KMS-11 (cell line): ENCODE measurements around the gene CDH4.

Experiments
- H2AFZ ChIP-seq: fragments of 200-600 bp; sonication (generic); 2 replicates; pipeline ENCODE4 v1.6.1; 2016; ENCODE audit warnings: antibody characterized with exemption, mixed run types, low read depth
- H3K27ac ChIP-seq: fragments of 200-600 bp; sonication (generic); 2 replicates; pipeline ENCODE4 v1.6.1; 2016; ENCODE audit warnings: mild to moderate bottlenecking, mixed run types
- H3K27me3 ChIP-seq: fragments of 200-600 bp; sonication (generic); 2 replicates; pipeline ENCODE4 v1.6.1; 2017; ENCODE audit warnings: mild to moderate bottlenecking, low read depth, mixed run types, moderate library complexity; ENCODE audit not compliant: insufficient read depth
- H3K36me3 ChIP-seq: fragments of 200-600 bp; sonication (generic); 2 replicates; pipeline ENCODE4 v1.6.1; 2017; ENCODE audit warnings: mild to moderate bottlenecking, mixed run types; ENCODE audit not compliant: insufficient read depth
- H3K4me1 ChIP-seq: fragments of 200-600 bp; sonication (generic); 2 replicates; pipeline ENCODE4 v1.6.1; 2016; ENCODE audit warnings: mild to moderate bottlenecking, low read depth, mixed run types; ENCODE audit not compliant: poor library complexity, severe bottlenecking
- H3K4me2 ChIP-seq: fragments of 200-600 bp; sonication (generic); 2 replicates; pipeline ENCODE4 v1.7.0; 2016; ENCODE audit warnings: mild to moderate bottlenecking, mixed run types
- H3K4me3 ChIP-seq: fragments of 200-600 bp; sonication (generic); IDR thresholded peaks from 2 replicates; pipeline ENCODE4 v1.6.1; 2017; ENCODE audit warnings: low read depth, low read length, mixed read lengths; ENCODE audit not compliant: insufficient read depth
- H3K79me2 ChIP-seq: fragments of 200-600 bp; sonication (generic); 2 replicates; pipeline ENCODE4 v1.6.1; 2016; ENCODE audit warnings: low read depth, mixed run types; ENCODE audit not compliant: insufficient read depth
- H3K9ac ChIP-seq: fragments of 200-600 bp; sonication (generic); 2 replicates; pipeline ENCODE4 v1.6.1; 2016; ENCODE audit warnings: mild to moderate bottlenecking, mixed run types
- H4K20me1 ChIP-seq: fragments of 200-600 bp; sonication (generic); 2 replicates; pipeline ENCODE4 v1.6.1; 2016; ENCODE audit warnings: mild to moderate bottlenecking, mixed run types; ENCODE audit not compliant: insufficient read depth
- CTCF ChIP-seq: fragments of 200-600 bp; sonication (generic); conservative IDR thresholded peaks from 2 replicates; pipeline ENCODE4 v1.6.1; 2017; ENCODE audit warnings: low read depth, mild to moderate bottlenecking, antibody characterized with exemption, low read length, moderate library complexity, mixed read lengths

Gene CDH4

GRCh38 chr20:61493798-61494305, 241.8 kb downstream of the CDH4 start:
- Histone ChIP-seq H3K27ac (no peak overlapping the region), H3K9ac (no peak overlapping the region), H3K4me2 (no peak overlapping the region), H3K79me2 (no peaks in the 10 kb centered on the region), H4K20me1 (no peaks in the 10 kb centered on the region), H3K27me3 (no peaks in the 10 kb centered on the region), H3K4me1 (no peaks in the 10 kb centered on the region), H3K4me3 (no peak overlapping the region), H3K36me3 (no peaks in the 10 kb centered on the region), H2AFZ (no peak overlapping the region)
- no peak for TF ChIP-seq CTCF

- Histone ChIP-seq H3K4me1 (no peaks in the 10 kb centered on the region), H4K20me1 (no peaks in the 10 kb centered on the region), H3K27ac (no peak overlapping the region), H2AFZ (no peak overlapping the region), H3K9ac (no peak overlapping the region), H3K4me3 (no peak overlapping the region), H3K79me2 (no peaks in the 10 kb centered on the region), H3K36me3 (no peaks in the 10 kb centered on the region), H3K4me2 (no peak overlapping the region), H3K27me3 (no peaks in the 10 kb centered on the region)
- TF ChIP-seq CTCF = no peak
Measured at GRCh38 chr20:61494763-61495575, 242.9 kb downstream of the CDH4 start.

- Histone ChIP-seq H3K4me1 (no peaks in the 10 kb centered on the region), H3K4me3 (no peak overlapping the region), H3K4me2 (no peak overlapping the region), H3K79me2 (no peaks in the 10 kb centered on the region), H3K36me3 (no peaks in the 10 kb centered on the region), H3K27me3 (no peaks in the 10 kb centered on the region), H2AFZ (no peak overlapping the region), H3K9ac (no peak overlapping the region), H3K27ac (no peak overlapping the region), H4K20me1 (no peaks in the 10 kb centered on the region)
- TF ChIP-seq CTCF = no peak
Measured at GRCh38 chr20:61497029-61497627, 245.1 kb downstream of the CDH4 start.

- no peaks in the 10 kb centered on the region for H3K36me3 ChIP-seq
- H3K4me1 ChIP-seq = no peaks in the 10 kb centered on the region
- no peaks in the 10 kb centered on the region for H4K20me1 ChIP-seq
- no peak overlapping the region for H3K27ac ChIP-seq
- no peak overlapping the region for H3K9ac ChIP-seq
- no peak overlapping the region for H2AFZ ChIP-seq
- no peaks in the 10 kb centered on the region for H3K79me2 ChIP-seq
- H3K27me3 ChIP-seq = no peaks in the 10 kb centered on the region
- no peak overlapping the region for H3K4me2 ChIP-seq
- H3K4me3 ChIP-seq = no peak overlapping the region
- TF ChIP-seq CTCF = no peak
Measured at GRCh38 chr20:61499859-61500554, 247.9 kb downstream of the CDH4 start.
